ENCODE results near the gene FAM118B.

Gene FAM118B

GRCh38 chr11:126175393-126175792, 36.2 kb upstream of the FAM118B start:
- H3K27ac ChIP-seq: no peak overlapping the region
- TF ChIP-seq, protein P1, sequence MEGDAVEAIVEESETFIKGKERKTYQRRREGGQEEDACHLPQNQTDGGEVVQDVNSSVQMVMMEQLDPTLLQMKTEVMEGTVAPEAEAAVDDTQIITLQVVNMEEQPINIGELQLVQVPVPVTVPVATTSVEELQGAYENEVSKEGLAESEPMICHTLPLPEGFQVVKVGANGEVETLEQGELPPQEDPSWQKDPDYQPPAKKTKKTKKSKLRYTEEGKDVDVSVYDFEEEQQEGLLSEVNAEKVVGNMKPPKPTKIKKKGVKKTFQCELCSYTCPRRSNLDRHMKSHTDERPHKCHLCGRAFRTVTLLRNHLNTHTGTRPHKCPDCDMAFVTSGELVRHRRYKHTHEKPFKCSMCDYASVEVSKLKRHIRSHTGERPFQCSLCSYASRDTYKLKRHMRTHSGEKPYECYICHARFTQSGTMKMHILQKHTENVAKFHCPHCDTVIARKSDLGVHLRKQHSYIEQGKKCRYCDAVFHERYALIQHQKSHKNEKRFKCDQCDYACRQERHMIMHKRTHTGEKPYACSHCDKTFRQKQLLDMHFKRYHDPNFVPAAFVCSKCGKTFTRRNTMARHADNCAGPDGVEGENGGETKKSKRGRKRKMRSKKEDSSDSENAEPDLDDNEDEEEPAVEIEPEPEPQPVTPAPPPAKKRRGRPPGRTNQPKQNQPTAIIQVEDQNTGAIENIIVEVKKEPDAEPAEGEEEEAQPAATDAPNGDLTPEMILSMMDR (IDR thresholded peaks at IDR 0.05): no peak

- no peak overlapping the region for H3K27ac ChIP-seq
- TF ChIP-seq ZFX (IDR thresholded peaks at IDR 0.05; ENCODE audit: borderline replicate concordance): no peak
- TF ChIP-seq, protein P1 (IDR thresholded peaks at IDR 0.05): no peak
Measured at GRCh38 chr11:126176853-126177470, 34.6 kb upstream of the FAM118B start.

- TF ChIP-seq, protein P1 (IDR thresholded peaks at IDR 0.05): no peak
- TF ChIP-seq ZFX (IDR thresholded peaks at IDR 0.05; ENCODE audit: borderline replicate concordance): no peak
- H3K27ac ChIP-seq: no peak overlapping the region
Measured at GRCh38 chr11:126181939-126182730, 29.4 kb upstream of the FAM118B start.

DNA sequence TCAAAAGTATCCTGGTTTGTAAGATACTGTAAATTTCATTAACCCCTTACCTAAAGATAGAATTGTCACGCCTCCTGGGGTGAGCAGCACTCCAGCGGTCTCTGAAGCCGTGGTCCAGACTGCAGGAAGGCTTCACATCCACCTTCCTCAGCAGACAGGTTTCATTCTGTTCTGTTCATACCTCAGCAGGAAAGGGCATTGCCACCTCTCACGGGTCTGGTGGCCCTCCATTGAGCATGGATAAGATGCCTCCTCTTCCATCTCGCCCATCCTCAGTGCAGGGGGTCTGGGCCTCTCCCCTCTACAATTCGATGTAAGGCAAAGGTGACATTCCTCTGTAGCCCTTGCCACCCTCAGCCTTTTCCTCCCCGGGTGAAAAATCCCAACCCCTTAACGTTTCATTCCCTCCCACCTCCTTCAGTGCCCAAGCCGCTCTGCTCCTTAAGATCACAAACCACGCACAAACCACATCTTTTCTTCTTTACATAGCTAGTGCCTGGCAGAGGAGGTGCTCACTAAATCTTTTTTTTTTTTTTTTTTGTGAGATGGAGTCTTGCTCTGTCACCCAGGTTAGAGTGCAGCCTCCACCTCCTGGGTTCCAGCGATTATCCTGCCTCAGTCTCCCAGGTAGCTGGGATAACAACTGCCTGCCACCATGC, 28.7 kb upstream of the FAM118B start:
- no peak for TF ChIP-seq ZFX (IDR thresholded peaks at IDR 0.05; ENCODE audit: borderline replicate concordance)
- TF ChIP-seq, protein P1 (IDR thresholded peaks at IDR 0.05): no peak
- no peak overlapping the region for H3K27ac ChIP-seq

DNA sequence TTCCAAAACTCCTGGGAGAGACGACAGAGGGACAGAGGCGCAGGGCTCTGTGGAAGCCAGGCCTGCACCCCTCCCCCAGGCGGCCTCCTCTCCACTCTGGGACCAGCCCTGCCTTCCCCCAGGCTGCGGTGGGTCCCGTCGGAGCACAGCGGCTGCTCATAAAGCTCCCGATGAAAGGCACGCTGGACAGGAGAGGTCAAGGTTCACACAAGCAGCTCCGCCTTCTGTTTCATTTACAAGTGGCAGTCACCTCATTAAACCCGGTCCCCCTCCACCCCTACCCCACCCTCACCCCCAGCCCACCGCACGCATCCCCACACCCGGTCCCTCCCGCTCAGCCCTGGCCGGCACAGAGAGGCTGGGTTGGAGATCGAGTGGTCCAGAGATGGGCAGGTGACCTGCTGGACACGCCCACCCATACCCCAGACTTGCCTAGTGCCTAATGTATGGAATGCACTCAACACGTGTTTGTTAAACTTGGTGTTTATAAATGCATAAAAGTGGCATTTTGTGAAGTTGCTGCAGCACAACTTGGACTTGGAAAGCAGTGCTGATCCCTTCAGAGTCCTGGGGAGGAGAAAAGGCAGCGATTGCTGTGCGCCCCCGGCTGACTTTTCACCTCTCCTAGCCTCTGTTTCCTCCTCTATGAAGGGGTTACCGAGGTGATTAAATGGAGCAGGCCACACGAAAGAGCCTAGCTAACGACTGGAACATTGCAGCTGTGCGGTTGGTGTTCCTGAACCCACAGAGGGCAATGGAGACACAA, 26.1 kb upstream of the FAM118B start:
- H3K27ac ChIP-seq: no peak overlapping the region
- TF ChIP-seq, protein P1 (IDR thresholded peaks at IDR 0.05): no peak

DNA sequence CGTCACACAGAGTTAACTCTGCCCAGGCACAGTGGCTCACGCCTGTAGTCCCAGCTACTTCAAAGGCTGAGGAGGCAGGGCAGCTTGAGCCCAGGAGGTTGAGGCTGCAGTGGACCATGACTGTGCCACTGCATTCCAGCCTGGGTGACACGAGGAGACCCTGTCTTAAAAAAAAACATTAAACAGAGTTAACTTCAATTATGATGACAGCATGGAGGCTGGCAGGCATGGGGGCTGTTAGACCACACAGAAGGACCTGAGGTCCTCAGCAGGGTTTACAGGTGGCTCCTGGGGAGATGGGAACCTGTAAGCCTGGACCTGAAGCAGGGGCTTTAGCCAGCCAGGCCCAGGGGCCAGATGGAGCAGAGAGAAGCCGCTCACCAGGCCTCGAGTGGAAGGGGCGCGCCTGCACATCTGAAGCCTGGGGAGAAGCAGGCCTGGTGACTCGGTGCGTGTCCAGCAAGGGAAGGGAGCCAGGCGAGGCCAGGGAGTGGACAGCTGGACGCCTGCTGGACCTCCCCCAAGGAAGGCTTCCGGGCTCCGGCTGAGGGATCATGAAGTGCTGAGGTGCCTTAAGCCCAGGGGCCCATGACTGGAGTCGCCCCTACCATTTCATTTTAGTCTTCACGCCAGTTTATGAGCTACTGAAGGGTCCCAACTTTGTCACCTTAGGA, 25.4 kb upstream of the FAM118B start:
- no peak overlapping the region for H3K27ac ChIP-seq
- TF ChIP-seq, protein P1 (IDR thresholded peaks at IDR 0.05): no peak
- no peak for TF ChIP-seq ZFX (IDR thresholded peaks at IDR 0.05; ENCODE audit: borderline replicate concordance)

Measured in 22Rv1 (cell line).